Esophagus muscularis mucosa (tissue), 4 donors: Measurements from ENCODE around the gene TRMU.

Experiments used
- EP300 ChIP-seq: sonication (generic); formaldehyde crosslinking; IDR thresholded peaks from one replicate; pipeline ENCODE4 v1.6.1; 2017; ENCODE audit warnings: antibody characterized with exemption
- POLR2A ChIP-seq: fragments of 450-650 bp; IDR thresholded peaks from one replicate; pipeline ENCODE4 v1.6.1; 2017; ENCODE audit warnings: antibody characterized with exemption, moderate library complexity, mild to moderate bottlenecking, low read depth
- POLR2AphosphoS5 ChIP-seq, 2 donors: sonication (generic); formaldehyde crosslinking; IDR thresholded peaks; one replicate each; pipeline ENCODE4 v1.6.1; 2017; ENCODE audit warnings: antibody characterized with exemption in 2 of 2
- TF ChIP-seq, protein P1 (sequence below), 3 experiments: fragments of 200-600 bp in 2 of 3; fragments of 450-650 bp in 1 of 3; sonication (generic) in 2 of 3; IDR thresholded peaks; one replicate each; pipeline ENCODE4 v1.5.1; 2017 to 2019; ENCODE audit warnings: antibody characterized with exemption in 3 of 3, mild to moderate bottlenecking in 2 of 3, moderate library complexity in 1 of 3

DNA sequence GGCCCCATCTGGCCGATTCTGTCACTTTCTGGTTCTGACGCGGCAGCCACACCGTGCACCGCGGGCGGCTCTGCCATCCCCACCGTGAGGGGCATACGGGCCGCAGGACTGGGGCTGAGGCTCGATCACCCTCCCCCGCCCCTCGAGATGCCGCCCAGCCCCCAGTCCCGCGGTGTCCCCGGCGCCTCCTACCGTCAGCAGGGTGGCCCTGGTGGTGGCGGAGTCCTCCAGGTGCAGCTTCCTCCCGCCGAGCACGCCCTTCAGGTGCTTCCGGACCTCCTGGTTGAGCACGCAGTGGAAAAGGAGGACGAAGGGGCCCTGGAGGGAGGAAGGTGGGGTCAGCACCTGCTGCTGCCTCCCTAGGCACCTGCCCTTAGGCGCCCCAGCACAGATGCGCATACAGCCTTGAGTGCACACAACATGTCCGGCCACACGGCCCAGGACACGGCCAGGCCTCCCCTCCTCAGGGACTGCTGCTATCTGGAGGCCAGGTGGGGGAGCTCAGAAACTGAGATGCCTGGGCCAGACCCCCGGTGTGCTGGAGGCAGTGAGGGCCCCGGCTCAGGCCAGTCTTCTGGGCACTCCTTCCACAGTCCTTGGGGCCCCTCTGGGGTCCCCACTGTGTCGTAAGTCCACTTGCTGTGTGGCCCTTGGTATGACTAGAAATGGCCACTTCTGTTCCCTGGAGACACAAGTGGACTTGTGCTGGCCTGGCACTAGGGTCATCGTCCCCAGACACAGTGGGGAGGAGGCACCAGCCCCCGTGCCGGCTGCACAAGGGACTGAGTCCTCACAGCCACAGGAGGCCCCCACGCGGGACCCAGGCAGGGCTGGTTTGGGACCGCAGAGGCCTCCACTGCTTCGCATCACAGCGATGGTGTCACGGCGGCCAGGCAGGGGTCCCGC lies 31.5 kb downstream of the TRMU start:
- TF ChIP-seq POLR2A, result no peak
- TF ChIP-seq, protein P1, sequence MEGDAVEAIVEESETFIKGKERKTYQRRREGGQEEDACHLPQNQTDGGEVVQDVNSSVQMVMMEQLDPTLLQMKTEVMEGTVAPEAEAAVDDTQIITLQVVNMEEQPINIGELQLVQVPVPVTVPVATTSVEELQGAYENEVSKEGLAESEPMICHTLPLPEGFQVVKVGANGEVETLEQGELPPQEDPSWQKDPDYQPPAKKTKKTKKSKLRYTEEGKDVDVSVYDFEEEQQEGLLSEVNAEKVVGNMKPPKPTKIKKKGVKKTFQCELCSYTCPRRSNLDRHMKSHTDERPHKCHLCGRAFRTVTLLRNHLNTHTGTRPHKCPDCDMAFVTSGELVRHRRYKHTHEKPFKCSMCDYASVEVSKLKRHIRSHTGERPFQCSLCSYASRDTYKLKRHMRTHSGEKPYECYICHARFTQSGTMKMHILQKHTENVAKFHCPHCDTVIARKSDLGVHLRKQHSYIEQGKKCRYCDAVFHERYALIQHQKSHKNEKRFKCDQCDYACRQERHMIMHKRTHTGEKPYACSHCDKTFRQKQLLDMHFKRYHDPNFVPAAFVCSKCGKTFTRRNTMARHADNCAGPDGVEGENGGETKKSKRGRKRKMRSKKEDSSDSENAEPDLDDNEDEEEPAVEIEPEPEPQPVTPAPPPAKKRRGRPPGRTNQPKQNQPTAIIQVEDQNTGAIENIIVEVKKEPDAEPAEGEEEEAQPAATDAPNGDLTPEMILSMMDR (IDR thresholded peaks at IDR 0.05), result no peak
- no peak for TF ChIP-seq EP300
- no peak for TF ChIP-seq POLR2AphosphoS5 (IDR thresholded peaks at IDR 0.05)
